Left colon (tissue), 2 donors: ENCODE results near the gene MAGED2. TPM values are rescaled to one million over a fixed set of nuclear protein-coding genes. Genes with fewer than 3 reads are reported as not detected.

Experiments
- total RNA-seq, 2 donors: library from RNA; stranded (reverse); fragmentation: NEBNext Ultra II Directional; extraction: Animal tissue kit (Norgen Biotek cat#: 25700); gene quantifications; one replicate each; pipeline ENCODE4 v1.2.1, GENCODE V29; 2021
- donor health status: DM: no; HTN: no; CAD: no.
- donor health status: DM: yes; HTN: yes; CAD: no.

MAGED2 gene
- total RNA-seq, 2 donors from 2014 or later, result 79.8 to 80.1 TPM

Other genes starting within 250 kb of the MAGED2 start
- gene ITIH6, start 9.5 kb upstream of the MAGED2 start, total RNA-seq, result not detected
- gene TRO, start 113.1 kb downstream of the MAGED2 start, total RNA-seq, result 1 to 10 TPM; 1.5 to 2.1 TPM
- under 1 TPM; 0.31 to 0.34 TPM for gene PFKFB1, start 186.4 kb downstream of the MAGED2 start, total RNA-seq
- 10 to 100 TPM; 20.8 to 22.1 TPM for gene APEX2, start 192.6 kb downstream of the MAGED2 start, total RNA-seq
- not detected for gene ALAS2, start 223.2 kb downstream of the MAGED2 start, total RNA-seq